Bone marrow (tissue), 2 donors: ENCODE results near the gene FOXN3.
"Not testable (repeated sequence)": the region's sequence is repeated elsewhere in the genome, so short reads cannot be mapped to it uniquely, and the experiment has no call there.

Experiments
- DNase-seq, 2 donors: peaks; one replicate each; lab custom pipeline; 2025; lab: John Stamatoyannopoulos, UW

The FOXN3 gene

DNA sequence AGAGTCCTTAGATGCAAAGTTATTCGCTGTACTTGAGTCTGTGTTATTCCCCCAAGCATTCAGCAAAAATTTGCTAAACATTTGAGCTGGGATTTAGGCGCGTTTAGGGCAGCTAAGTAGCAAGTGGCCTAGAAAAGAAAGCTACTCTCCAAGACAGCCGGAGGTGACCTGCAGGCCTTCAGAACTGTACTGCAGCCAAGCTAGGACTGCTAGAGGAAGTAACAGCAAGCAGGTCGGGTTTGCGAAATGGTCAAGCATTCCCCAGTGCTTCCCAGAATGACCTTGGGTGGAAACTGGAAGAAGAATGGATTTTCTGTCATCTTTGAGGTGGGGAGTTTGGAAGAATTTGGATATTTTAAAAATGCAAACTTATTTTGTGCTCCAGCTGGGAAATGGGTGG, 287.5 kb downstream of the FOXN3 start:
- DNase-seq, result no peak

DNA sequence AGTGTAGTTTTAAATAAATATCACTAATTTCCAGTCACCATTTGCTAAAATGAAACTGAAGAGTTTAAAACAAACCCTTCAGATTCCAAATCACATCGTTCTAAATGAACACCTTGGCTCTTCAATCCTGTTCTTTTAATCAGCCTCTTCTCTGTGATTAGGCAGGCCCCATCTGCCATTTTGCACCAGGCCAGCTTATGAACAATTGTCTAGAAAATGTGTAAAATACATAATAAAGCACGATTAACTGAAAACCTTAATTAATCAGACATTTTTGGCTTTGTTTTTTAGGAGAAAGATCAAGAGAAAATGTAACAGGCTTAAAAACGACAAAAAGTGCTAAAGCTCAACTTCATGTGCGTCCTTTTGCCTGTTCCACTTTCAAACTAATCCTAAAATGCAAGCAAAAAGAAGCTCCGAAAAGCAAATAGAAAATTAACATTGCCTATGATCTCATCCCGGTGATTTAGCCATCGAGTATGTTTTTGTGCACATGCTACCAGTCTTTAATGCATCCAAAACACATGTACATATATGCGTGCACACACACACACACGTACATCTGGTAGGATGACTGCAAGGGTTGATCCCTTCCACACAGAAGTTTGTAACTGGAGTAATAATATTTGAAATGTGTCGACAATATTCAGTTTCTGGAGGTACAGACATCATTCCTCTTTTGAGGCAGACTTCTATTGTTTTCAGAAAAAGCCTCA, 288.6 kb downstream of the FOXN3 start:
- DNase-seq, result no peak

DNA sequence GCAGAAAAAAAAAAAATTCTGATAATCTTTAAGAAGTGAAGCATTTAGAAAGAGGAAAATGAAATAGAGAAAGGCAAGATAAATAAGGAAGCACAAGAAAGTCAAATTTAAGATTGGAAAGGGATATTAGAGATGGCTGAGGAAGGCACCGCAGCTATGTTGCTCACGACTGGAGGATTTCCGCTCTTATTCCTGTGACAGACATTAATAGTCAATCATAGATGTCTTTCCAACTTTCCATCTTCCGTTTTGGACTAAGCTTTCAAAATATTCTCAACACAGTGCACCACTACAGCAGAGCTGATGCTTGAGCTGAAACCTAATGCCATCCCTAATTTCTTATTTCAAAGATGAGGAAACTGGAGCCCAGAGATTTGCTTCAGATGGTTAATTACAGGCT, 290.6 kb downstream of the FOXN3 start:
- no peak for DNase-seq

DNA sequence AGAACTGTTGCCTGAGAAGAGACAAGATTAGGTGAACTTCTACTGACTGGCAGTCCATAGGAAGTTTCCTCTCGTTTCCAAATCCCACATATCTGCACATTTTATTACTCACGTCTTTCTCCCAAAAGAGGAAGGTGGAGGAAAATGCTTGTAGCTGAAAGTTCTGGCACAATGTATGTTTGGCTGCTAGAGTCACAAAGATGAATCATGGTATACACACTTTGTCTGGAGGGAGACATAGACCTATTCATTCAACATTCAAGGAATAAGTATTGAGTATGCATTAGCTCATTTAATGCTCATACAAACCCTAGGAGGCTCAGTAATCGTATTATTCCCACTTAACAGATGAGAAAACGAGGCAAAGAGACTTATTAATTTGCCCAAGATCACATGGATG, 291.8 kb downstream of the FOXN3 start:
- no peak for DNase-seq

DNA sequence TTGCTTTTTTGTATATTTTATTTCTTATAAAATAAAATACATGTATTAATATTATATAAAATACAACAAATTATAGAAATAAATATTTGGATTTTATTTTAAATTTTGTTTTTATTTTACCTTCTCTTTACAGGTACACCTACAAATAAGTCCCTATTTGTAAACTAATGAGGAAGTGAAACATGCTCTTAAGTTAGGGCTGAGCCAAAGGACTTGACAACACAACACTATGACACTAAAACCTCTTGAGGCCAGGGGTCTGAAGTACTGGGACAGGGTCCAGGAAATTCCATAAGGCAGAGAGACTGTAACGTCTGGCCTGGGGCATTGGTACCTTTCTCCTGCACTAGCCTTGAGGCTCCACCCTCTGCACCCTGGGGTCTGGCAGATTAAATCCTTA, 293.2 kb downstream of the FOXN3 start:
- DNase-seq, result no peak

DNA sequence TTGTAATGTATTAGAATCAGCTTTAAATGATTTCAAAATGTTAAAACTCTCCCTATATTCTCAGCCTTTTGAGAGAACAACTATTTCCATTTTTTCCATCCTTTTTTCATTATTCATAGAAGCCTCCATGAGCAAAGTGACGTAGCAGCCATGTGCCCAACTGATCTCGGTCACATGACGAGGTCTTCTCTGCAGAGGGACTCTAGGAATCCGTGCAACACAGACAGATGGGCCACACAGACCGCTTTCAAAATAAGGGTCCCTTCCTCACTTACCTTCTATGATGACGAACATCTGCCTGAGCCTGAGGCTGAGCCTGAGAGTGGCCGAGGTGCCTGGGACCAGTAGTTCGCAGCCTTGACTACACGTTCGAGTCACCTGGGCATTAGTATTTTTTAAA, 293.8 kb downstream of the FOXN3 start:
- no peak for DNase-seq

DNA sequence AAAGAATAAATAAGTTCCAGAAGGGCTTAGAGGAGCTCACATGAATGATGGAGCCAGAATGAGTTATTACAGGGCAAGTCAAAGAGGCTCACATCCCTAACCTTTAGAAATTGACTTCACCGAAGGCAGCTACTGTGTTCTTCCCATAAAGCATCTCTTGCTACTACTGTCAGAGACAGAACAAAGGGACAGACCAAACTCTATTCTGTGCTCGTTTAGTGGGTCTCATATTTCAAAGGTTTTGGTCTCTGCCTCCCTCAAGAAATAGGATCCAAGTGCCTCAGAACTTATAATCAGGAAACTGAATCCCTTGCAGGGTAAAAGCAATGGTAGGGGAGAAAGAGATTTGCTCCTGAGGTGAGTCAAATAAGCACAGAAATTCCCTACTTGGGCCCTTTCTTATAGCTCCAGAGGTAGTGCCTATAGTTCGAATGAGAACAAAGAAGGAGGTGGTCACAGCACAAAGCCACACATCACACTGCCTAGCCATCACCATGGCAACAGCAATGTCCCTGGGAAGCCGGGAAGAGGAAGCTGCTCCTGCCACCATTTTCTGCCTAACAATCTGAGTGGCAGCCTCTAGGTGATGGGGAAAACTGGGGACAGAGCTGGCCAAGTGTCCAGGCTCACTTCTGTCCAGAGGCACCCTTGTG, 294.9 kb downstream of the FOXN3 start:
- DNase-seq, result no peak

DNA sequence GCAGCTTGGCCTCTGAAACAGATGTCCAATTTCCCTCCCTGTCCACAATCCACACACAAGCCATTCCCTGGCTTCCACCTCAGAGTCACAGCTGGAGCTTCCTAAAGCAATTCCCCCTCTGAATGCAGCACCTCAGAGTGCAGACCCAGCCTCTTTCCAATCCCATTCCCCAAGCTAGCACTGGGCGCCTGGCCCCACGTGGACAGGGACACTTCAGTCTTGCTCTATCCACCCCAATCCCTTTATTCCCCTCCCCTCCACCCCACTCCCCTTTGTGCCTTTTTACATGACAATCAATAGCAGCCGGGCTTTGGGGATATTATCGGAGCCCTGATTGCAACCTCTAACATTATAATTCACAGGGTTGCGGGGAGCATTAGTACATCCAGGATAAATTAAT, 300.0 kb downstream of the FOXN3 start:
- no peak for DNase-seq

DNA sequence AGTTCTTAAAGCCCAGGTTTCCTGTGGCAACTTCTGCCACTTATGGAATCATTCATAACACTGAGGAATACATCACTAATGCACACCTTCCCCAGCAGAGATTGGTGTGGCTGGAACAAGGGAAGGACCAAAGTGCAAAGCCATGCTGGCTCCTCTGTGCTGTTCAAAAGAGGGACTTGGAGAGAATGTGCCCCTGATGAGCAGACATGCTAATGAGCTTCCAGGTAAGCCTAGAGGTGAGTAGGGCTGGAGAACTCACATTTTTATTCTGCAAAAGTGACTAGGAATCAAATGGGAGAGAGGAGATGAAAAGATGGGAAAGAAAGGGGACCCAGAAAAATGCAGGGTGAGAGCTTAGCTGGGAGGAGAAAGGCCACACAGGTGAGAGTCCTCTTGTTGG, 302.9 kb downstream of the FOXN3 start:
- no peak for DNase-seq

DNA sequence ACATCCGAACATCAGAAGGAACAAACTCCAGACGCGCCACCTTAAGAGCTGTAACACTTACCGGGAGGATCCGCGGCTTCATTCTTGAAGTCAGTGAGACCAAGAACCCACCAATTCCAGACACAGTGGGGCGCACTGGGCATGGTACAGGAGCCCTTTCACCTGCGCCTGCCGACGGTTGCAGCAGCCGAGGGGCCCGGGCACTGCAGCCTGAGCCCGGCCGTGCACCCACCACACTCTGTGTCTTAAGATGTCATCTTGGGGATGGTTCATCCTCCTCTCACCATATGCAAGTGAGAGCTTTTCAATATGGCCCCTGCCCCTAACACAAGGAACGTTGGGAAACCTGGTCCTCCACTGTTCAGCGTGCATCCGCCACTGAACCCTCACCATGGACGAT, 304.3 kb downstream of the FOXN3 start:
- no peak for DNase-seq

DNA sequence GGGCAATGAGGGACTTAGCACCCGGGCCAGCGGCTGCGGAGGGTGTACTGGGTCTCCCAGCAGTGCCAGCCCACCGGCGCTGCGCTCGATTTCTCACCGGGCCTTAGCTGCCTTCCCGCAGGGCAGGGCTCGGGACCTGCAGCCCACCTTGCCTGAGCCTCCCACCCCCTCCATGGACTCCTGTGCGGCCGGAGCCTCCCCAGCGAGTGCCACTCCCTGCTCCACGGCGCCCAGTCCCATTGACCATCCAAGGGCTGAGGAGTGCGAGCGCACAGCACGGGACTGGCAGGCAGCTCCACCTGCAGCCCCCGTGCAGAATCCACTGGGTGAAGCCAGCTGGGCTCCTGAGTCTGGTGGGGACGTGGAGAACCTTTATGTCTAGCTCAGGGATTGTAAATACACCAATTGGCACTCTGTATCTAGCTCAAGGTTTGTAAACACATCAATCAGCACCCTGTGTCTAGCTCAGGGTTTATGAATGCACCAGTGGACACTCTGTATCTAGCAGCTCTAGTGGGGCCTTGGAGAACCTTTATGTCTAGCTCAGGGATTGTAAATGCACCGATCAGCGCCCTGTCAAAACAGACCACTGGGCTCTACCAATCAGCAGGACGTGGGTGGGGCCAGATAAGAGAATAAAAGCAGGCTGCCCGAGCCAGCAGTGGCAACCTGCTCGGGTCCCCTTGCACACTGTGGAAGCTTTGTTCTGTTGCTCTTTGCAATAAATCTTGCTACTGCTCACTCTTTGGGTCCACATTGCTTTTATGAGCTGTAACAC, 305.1 kb downstream of the FOXN3 start:
- DNase-seq, result not testable (repeated sequence)

DNA sequence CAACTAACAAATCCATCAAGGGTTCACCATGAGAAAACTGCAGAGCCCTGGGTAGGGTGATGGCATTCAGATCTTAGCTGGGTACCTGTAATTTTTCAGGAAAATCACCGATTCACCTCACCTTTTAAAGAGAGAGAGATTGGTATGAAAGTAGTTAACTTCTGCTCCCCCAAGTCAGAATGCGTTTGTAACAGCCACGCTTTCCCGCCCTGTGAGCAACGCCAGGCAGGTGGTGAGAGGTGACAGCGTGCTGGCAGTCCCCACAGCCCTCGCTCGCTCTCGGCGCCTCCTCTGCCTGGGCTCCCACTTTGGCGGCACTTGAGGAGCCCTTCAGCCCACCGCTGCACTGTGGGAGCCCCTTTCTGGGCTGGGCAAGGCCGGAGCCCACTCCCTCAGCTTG, 305.8 kb downstream of the FOXN3 start:
- DNase-seq, result not testable (repeated sequence)

DNA sequence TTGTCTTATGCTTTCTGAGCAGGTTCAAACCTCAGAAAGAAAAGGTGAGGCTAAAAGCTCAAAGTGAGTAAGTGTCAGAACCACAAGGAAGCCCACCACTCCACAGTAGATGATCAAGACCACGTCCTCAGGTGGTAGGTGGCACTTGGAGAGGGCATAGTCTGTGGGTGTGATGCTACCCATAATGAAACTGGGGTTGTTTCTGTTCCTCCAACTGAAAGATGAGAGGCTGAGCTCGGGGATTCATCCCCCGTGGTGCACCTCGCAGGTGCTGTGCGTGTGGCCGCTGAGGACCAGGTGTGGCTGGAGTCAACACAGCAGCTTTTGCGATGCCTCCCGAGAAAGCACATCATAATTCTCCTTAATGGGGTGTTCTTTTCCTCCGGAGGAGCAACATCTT, 306.9 kb downstream of the FOXN3 start:
- DNase-seq, result no peak

DNA sequence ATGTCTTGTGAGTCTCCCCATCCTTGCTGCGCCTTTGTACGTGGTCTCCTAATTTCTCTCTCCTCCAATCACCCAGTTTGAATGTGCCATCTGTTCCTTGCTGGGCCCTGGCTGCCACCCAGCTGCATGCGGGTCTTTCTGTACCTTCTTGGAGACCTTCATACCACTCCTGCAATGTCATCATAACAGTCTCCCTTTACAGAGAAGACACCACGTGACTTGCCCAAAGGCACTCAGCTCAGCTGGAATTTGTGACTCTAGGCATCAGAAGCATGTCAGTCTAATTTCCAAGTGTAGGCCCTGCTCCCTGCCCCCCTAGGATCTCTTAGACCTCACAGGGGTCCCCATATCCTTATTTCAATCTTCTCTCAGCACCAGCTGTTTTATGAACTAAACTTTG, 308.4 kb downstream of the FOXN3 start:
- DNase-seq, result no peak

DNA sequence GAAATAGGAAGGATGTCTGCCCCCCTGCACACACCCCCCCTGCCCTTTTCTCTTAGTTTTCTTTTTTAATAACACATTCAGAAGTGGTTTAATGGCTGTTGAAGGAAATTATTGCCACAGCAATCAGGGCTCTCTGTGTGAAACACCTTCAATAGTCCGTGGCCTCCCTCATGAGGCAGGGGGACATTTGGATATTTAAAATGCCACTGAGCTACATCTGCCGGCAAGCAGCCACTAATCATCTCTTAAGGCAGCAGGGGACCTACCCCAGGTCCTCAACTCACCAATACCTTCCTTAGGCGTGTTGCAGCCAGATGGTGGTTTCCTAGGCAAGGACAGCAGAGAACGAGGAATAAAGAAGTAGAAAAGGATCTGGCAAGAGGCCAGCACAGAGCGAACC, 309.4 kb downstream of the FOXN3 start:
- no peak for DNase-seq
